HG02840 (cell line): ENCODE measurements around the gene JDP2.

Experiments used
- ATAC-seq: cut with Tn5 transposase; IDR thresholded peaks from one replicate; pipeline ENCODE4 v1.9.1; 2021; ENCODE audit warnings: mild to moderate bottlenecking, moderate library complexity, moderate number of reproducible peaks; ENCODE audit not compliant: unreplicated experiment, low FRiP score

Gene JDP2

GRCh38 chr14:75434890-75435248 is 7.0 kb downstream of the JDP2 start:
- ATAC-seq, result no peak

DNA sequence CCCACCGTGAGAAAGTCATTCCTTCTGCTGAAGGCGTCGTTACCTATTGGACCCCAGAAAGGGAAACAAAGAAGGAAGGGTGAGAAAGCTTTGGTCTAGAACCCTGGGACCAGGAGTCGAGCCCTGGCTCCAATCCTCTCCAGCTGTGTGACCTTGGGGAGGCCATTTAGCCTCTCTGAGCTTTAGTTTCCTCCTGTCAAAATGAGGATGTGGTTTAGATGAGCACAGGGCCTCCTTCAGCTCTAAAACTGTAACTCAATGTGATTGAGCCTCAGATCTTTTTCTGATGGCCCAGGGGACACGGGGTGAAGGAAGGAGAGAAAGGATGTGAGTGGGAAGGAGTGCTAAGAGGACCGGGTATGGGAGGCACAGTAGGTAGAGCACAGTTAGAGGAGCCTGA is 7.7 kb downstream of the JDP2 start:
- ATAC-seq, result no peak

DNA sequence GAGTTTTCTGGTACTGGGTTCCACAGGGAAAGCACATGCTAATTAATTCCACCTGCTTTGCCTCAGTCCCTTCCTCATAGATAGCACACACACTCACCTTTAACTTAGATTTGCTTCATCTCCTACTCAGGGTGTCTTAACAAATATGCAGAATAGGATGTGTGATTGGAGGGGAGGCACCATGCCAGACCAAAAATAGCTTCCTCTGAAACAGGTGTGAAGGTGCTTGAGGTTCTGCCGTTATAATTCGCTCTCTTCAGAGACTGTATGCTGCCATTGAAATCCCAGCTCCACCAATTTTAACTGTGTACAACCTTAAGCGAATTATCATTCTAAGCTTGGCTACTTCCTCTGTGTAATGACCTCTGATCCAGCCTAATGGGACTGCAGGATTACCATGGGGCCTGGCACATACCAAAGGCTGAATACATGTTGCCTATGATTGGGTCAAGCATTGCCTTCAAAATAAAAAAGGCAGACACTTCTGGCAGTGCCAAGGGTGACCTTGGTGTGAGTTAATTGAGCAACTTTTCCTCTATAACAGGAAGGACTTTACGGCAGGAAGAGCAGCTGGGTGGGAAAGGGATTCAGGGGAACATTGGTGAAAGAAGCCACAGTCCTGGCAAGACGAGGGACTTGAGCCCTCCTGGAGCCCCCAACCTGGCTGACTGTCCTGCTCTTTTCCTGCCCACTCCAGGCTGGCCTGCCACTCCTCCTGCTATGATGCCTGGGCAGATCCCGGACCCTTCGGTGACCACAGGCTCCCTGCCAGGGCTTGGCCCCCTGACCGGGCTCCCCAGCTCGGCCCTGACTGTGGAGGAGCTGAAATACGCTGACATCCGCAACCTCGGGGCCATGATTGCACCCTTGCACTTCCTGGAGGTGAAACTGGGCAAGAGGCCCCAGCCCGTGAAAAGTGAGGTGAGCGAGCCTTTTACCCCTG is 9.7 kb downstream of the JDP2 start:
- ATAC-seq, result no peak

- no peak for ATAC-seq
Observed at GRCh38 chr14:75438486-75439080, 10.8 kb downstream of the JDP2 start.

- no peak for ATAC-seq
Observed at GRCh38 chr14:75439989-75440388, 12.2 kb downstream of the JDP2 start.

DNA sequence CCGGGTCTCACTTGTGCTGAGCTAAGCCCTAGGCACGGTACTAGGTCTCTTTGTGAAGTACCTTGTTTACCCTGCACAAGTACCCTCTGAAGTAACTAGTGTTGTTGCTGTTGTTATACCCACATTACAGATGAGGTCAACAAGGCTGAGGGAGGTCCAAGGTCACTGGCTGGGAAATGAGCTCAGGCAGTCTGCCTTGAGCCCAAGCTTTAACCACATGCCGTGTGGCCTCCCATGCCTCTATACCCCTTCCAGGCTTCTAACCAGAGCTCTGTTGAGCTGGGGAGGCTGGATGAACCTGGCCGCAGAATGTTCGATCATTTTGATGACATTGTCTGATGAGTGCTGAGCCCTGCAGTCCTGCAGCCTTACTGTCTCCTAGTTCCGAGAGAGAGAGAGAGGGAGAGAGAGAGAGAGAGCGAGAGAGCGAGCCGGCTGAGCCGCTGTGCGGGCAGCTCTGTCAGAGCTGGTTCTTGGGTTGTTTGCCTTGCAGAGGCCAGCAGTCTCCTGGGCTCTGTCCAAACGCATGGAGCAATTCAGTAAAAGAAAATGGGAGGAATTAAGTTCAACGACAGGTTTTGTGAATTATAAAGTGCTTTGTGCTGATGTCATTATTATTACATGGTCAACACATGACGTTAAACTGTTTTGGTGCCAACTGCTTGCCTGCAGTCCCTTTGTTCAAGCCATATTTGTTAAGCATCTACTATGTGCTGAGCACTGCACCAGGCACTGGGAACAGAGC is 13.1 kb downstream of the JDP2 start:
- ATAC-seq, result no peak

DNA sequence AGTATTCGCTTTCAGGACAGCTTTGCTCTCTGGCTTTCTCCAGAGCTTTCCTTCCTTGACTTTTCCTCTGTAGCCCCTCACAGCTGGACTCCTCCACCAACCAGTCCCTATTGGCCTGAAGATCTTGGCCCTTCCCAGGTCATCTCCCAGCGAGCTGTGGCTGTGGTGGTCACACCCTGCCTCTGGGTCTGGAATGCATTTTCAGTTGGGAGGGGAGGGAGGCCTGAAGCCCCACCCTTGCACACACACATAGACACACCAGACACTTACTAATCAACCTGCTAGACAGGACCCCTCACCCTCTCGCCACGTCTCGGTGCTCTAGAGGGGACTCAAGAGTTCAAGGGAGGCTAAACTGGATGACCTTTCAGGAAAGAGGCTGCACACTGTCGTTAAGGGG is 13.9 kb downstream of the JDP2 start:
- ATAC-seq, result no peak

- ATAC-seq, result no peak
Observed at GRCh38 chr14:75442166-75442565, 14.3 kb downstream of the JDP2 start.

GRCh38 chr14:75442642-75443041 is 14.8 kb downstream of the JDP2 start:
- no peak for ATAC-seq

- no peak for ATAC-seq
Observed at GRCh38 chr14:75443203-75443969, 15.6 kb downstream of the JDP2 start.

- no peak for ATAC-seq
Observed at GRCh38 chr14:75445236-75445635, 17.4 kb downstream of the JDP2 start.

DNA sequence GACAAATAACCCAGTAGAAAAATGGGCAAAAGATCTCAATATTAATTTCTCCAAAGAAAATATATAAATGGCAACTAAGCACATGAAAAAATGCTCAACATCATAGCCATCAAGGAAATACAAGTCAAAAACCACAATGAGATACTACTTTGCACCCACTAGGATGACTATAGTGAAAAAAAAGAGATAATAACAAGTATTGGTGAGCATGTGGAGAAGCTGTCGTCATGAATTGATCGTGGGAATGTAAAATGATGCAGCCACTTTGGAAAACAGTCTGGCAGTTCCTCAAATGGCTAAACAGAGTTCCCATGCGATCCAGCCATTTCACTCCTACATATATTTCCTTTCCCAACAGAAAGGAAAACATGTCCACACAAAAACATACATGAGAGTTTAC is 18.1 kb downstream of the JDP2 start:
- ATAC-seq, result no peak

DNA sequence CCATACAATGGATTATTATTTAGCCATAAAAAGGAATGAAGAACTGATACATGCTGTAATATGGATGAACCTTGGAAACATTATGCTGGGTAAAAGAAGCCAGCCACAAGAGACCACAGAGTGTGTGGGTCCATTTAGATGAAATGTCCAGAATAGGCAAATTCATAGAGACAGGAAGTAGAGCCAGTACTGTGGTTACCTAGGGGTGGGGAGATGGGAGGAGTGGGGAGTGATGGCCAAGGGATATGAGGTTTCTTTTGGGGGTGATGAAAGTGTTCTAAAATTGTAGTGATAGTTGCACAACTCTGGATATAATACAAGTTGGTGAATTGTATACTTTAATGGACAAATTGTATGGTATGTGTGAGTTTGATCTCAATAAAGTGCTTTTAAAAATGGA is 18.6 kb downstream of the JDP2 start:
- no peak for ATAC-seq

GRCh38 chr14:75448209-75448608 is 20.4 kb downstream of the JDP2 start:
- no peak for ATAC-seq

- ATAC-seq, result no peak
Observed at GRCh38 chr14:75449036-75449435, 21.2 kb downstream of the JDP2 start.

- ATAC-seq, result no peak
Observed at GRCh38 chr14:75449696-75450095, 21.9 kb downstream of the JDP2 start.

DNA sequence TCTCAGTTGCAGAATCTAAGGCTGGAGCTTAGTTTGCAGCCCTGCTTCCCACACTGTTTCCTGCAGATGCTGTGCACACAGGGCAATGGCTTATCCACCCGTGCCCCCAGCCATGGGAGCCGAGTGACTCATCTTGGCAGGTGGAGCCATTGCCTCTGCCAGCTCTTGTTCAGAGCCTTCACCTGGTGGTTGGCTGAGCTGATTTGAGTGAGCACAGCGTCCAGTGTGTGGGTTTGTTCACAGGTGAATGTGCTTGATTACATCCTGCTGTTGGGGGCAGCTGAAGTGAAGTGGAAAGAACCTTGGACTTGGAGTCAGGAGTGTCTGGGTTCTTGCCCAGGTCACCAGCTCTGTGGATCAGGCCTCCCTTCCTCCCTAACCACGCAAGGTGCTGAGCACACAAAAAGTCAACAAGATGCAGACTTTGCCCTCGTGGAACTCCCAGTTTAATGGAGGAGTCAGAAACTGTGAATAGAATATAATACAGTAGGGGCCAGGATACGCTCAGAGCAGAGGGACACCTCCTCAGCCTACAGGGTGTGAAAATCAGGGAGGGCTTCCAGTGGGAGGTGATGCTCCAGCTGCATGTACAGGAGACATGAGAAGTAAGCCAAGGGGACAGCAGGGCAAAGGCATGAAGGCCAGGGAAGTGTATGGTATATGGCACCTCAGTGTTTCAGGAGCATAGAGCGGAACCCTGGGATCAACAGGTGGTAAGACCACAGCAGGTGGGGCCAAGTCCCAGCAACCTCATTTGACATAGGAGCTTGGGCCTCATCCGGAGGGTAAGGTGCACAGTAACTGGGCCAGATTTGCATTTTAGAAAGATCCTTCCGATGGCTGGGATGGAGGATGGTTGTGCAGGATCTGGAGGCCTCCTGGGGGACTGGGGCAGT is 22.8 kb downstream of the JDP2 start:
- no peak for ATAC-seq

GRCh38 chr14:75452324-75452723 is 24.5 kb downstream of the JDP2 start:
- ATAC-seq, result no peak

GRCh38 chr14:75452900-75453816 is 25.3 kb downstream of the JDP2 start:
- ATAC-seq, result no peak
